HFFc6 (cell line): ENCODE results near the gene TSC22D4. TPM values are rescaled to one million over a fixed set of nuclear protein-coding genes. Genes with fewer than 3 reads are reported as not detected.
A peak's percentile ranks its signal among the peaks of the same experiment; 100 is the strongest.

Experiments used
- DNase-seq: peaks from one replicate; pipeline ENCODE4 v3.0.0-alpha.2; 2018
- H3K27ac Mint-ChIP-seq: 2 replicates; pipeline ENCODE4 v1.8.0; 2020; ENCODE audit warnings: mild to moderate bottlenecking, mixed read lengths
- H3K27me3 Mint-ChIP-seq: 2 replicates; pipeline ENCODE4 v1.8.0; 2021; ENCODE audit warnings: mild to moderate bottlenecking, moderate library complexity, mixed read lengths; ENCODE audit not compliant: insufficient read depth
- H3K36me3 Mint-ChIP-seq: 2 replicates; pipeline ENCODE4 v1.8.0; 2021; ENCODE audit warnings: low read depth, mixed read lengths
- H3K4me1 Mint-ChIP-seq: 2 replicates; pipeline ENCODE4 v1.8.0; 2020; ENCODE audit warnings: low read depth, mixed read lengths
- H3K4me3 Mint-ChIP-seq: 2 replicates; pipeline ENCODE4 v1.8.0; 2020; ENCODE audit warnings: mild to moderate bottlenecking, moderate library complexity, mixed read lengths
- H3K9me3 Mint-ChIP-seq: 2 replicates; pipeline ENCODE4 v1.8.0; 2020; ENCODE audit warnings: mild to moderate bottlenecking, mixed read lengths
- total RNA-seq, 6 experiments: library from RNA; stranded (reverse); fragmentation: NEBNext Ultra II Directional; extraction: Animal tissue kit (Norgen Biotek cat#: 25700); gene quantifications; 2 replicates in 1 of 6; 3 replicates in 5 of 6; pipeline ENCODE4 v1.2.3, GENCODE V29; 2021
- TF ChIP-seq, protein P1 (sequence below): fragments of 200-600 bp; sonication (generic); IDR thresholded peaks from 2 replicates; pipeline ENCODE4 v1.5.0; 2021; ENCODE audit warnings: antibody characterized with exemption, mild to moderate bottlenecking

Gene TSC22D4
- total RNA-seq, 6 experiments from 2014 or later = 50.6 to 54.5 (median 51.7) TPM

DNA sequence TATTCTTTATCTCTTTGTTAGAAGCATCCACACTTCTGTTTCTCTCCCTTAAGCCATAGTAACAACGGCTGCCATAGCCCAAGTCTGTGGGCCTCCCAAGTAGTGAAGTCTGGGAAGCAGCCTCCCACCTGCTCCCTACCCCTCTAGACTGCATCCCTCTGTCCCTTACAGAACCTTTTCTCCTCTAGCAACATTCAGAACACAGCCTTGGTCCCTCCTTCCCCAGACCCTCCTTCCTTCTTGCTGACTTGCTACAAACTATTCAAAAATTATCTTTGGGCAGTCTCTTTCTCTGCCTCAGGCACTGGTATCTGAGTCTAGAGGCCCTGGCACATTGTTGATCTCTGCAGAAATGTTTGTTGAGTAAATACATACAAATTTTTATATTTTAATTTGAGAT is 2.5 kb upstream of the TSC22D4 start:
- H3K27me3 Mint-ChIP-seq = peaks cover 5% of the 10 kb centered on the region
- no peak for DNase-seq
- no peaks in the 10 kb centered on the region for H3K36me3 Mint-ChIP-seq
- TF ChIP-seq, protein P1, sequence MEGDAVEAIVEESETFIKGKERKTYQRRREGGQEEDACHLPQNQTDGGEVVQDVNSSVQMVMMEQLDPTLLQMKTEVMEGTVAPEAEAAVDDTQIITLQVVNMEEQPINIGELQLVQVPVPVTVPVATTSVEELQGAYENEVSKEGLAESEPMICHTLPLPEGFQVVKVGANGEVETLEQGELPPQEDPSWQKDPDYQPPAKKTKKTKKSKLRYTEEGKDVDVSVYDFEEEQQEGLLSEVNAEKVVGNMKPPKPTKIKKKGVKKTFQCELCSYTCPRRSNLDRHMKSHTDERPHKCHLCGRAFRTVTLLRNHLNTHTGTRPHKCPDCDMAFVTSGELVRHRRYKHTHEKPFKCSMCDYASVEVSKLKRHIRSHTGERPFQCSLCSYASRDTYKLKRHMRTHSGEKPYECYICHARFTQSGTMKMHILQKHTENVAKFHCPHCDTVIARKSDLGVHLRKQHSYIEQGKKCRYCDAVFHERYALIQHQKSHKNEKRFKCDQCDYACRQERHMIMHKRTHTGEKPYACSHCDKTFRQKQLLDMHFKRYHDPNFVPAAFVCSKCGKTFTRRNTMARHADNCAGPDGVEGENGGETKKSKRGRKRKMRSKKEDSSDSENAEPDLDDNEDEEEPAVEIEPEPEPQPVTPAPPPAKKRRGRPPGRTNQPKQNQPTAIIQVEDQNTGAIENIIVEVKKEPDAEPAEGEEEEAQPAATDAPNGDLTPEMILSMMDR = no peak
- H3K27ac Mint-ChIP-seq = no peak overlapping the region
- H3K4me3 Mint-ChIP-seq = no peak overlapping the region
- no peaks in the 10 kb centered on the region for H3K9me3 Mint-ChIP-seq
- peaks cover 23% of the 10 kb centered on the region for H3K4me1 Mint-ChIP-seq

DNA sequence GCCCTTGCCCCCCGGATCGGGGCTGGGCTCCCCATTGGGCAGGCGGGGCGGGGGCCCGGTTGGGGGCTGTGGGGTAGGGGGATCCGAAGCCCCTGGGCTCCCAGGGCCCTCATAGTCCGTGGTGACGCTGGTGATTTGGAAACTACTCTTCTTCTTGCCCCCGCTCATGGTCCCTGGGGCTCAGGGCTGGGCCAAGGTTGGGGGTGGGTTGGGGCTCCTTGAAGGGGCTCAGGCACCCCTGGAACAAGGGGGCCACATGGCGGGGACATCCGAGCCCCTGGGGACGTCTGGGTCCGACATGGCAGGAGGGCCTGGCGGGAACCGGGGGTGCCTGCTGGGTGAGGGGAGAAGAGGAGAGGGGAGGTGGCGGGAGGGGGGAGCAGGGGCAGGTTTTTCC is 1.1 kb downstream of the TSC22D4 start:
- Mint-ChIP-seq H3K36me3 (peaks cover 10% of the 10 kb centered on the region; the same call in 1 of the 2 replicates), H3K27ac (peak overlapping the region; percentile 85)

DNA sequence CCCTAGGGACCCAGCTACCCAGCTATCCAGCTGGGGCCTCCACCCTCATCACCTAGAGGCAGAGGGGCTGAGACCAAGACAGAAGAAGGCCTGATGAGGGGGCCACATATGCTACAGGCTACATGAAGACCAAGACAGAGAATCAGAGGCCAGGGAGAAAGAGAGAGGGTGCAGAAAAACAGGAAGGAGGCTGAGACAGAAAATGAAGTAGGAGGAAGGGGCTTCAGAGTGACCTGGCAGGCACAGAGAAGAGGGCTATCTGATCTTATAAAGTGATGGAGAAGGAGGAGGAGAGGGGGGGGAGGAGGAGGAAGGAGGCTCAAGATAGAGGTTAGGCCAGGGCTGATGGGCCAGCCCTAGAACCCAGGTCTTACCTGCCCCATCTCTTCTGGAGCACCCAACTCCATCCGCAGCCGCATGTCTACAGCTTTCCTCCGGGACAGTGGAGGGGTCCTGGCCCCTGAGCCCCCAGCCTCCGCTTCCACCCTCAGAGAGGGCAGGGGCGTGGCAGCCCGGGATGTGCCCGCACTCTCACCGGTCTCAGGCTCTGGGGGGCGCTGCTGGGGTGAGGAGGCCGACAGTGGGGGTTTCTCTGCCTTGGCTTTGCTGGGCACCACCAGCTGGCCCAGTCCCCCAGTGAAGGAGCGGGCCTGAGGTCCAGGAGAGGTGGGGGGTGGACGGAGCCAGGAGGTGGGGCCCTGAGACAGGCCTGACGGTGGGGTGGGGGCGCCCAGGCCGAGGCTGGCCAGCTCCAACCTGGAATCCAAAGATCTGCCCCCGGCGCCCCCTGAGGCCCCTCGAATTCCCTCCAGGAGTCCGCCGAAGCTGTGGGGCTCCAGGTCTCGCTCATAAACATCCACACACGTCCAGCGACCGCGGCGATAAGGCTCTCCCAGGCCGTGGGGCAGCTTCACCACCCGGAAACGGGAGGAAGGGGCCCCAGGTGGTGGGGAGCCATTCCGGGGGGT is 1.8 kb downstream of the TSC22D4 start:
- Mint-ChIP-seq H3K27ac (peak overlapping the region; percentile 2; the same call in 1 of the 2 replicates), H3K9me3 (no peaks in the 10 kb centered on the region), H3K27me3 (peaks cover 3% of the 10 kb centered on the region; the same call in 1 of the 2 replicates), H3K4me1 (peaks cover 26% of the 10 kb centered on the region), H3K36me3 (peaks cover 10% of the 10 kb centered on the region; the same call in 1 of the 2 replicates), H3K4me3 (peak overlapping the region; percentile 100)
- no peak for DNase-seq
- TF ChIP-seq, protein P1 = peak; percentile 64

More for the DNA sequence above, 1.1 kb downstream of the TSC22D4 start:
- H3K9me3 Mint-ChIP-seq = no peaks in the 10 kb centered on the region
- DNase-seq = no peak
- peaks cover 30% of the 10 kb centered on the region for H3K4me1 Mint-ChIP-seq
- TF ChIP-seq, protein P1 = no peak
- peaks cover 3% of the 10 kb centered on the region; the same call in 1 of the 2 replicates for H3K27me3 Mint-ChIP-seq
- H3K4me3 Mint-ChIP-seq = peak overlapping the region; percentile 100

DNA sequence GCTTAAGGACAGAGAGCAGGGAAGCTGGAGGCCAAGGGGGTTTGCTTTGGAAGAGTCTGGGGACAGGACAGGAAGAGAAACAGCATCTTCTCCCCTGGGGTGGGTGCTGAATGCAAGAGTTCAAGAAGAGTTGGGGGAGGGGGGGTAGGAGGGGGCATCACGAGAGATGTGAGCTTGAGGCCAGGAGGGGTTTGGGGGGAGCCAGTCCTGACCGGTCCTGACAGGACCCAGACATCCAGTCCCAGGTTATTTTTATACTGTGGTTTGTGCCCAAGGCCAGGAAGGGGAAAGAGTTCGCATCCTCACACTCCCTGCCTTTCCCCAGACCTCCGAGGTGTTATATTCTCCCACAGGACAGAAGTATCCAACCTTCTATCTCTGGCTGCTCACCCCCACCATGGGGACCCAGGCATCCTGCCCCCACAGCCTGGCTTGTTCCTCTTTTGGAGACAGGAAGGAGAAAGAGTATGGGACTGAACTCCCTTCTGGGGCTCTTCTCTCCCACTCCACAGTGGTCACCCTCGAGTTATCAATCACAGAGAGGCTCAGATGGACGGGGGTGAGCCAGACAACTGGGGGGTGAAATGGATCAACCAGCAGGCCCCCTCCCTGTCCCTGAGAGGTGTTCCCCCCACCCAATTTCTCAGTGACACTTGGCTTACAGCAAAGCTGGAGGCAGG is 2.8 kb downstream of the TSC22D4 start:
- Mint-ChIP-seq H3K27ac (peak overlapping the region; percentile 68), H3K9me3 (no peaks in the 10 kb centered on the region), H3K4me3 (peak overlapping the region; percentile 100), H3K4me1 (peaks cover 26% of the 10 kb centered on the region), H3K27me3 (peaks cover 3% of the 10 kb centered on the region; the same call in 1 of the 2 replicates), H3K36me3 (peaks cover 10% of the 10 kb centered on the region; the same call in 1 of the 2 replicates)
- DNase-seq = no peak
- TF ChIP-seq, protein P1 = no peak

DNA sequence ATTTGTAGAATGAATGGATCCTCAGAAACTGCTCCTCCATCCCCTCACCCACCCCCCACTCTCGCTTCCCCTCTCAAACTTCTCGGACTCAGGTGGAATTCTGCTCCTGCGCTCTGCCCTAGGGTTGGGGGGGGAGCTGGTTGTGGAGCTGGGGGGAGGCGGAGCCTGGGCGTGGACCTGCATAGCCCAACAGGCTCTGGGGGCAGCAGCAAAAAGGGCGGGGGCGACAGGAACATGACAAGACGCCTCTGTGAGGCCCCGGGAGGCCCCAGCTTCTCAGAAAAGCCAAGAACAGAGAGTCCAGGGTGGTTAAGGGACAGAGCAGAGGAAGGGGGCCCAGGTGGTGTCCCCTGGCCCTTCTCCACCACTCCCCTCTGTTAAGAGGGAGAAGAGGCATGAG is 3.5 kb downstream of the TSC22D4 start:
- TF ChIP-seq, protein P1 = no peak
- Mint-ChIP-seq H3K36me3 (peaks cover 10% of the 10 kb centered on the region; the same call in 1 of the 2 replicates), H3K4me1 (peaks cover 26% of the 10 kb centered on the region), H3K27ac (peak overlapping the region; percentile 68), H3K27me3 (peaks cover 3% of the 10 kb centered on the region; the same call in 1 of the 2 replicates), H3K4me3 (peak overlapping the region; percentile 100), H3K9me3 (no peaks in the 10 kb centered on the region)
- no peak for DNase-seq
